ENCODE data around the gene OR52I2. TPM values are rescaled to one million over a fixed set of nuclear protein-coding genes. Genes with fewer than 3 reads are reported as not detected.

OR52I2 gene
- total RNA-seq, 1 donor = not detected

- no peak for DNase-seq (ENCODE audit: low read depth)
- TF ChIP-seq CTCF (IDR thresholded peaks at IDR 0.05; ENCODE audit: insufficient read depth, low read length) = no peak
- no peak overlapping the region for H3K4me3 ChIP-seq (ENCODE audit: low read depth, low read length)
Measured at GRCh38 chr11:4619514-4619913, 38.0 kb downstream of the OR52I2 start.

- H3K4me3 ChIP-seq (ENCODE audit: low read depth, low read length) = no peak overlapping the region
- peak; percentile 73 for DNase-seq (ENCODE audit: low read depth)
- peak; percentile 59 for TF ChIP-seq CTCF (IDR thresholded peaks at IDR 0.05; ENCODE audit: insufficient read depth, low read length)
Measured at GRCh38 chr11:4626207-4627099, 44.9 kb downstream of the OR52I2 start.

GRCh38 chr11:4636136-4636535 lies 54.6 kb downstream of the OR52I2 start:
- H3K4me3 ChIP-seq (ENCODE audit: low read depth, low read length) = no peak overlapping the region
- TF ChIP-seq CTCF (IDR thresholded peaks at IDR 0.05; ENCODE audit: insufficient read depth, low read length) = no peak
- DNase-seq (ENCODE audit: low read depth) = no peak

GRCh38 chr11:4636962-4637661 lies 55.6 kb downstream of the OR52I2 start, which contains the start of gene OR51D1:
OR51D1 (plus strand) TSS chr11:4637477; CDS start chr11:4639791, 2,314 bp downstream.
- peak; percentile 69 for DNase-seq (ENCODE audit: low read depth)
- peak; percentile 90 for TF ChIP-seq CTCF (IDR thresholded peaks at IDR 0.05; ENCODE audit: insufficient read depth, low read length)
- peak within 1 kb of the TSS; percentile 44 for H3K4me3 ChIP-seq (ENCODE audit: low read depth, low read length)

GRCh38 chr11:4637662-4638047 lies 56.1 kb downstream of the OR52I2 start:
- H3K4me3 ChIP-seq (ENCODE audit: low read depth, low read length) = no peak overlapping the region
- no peak for DNase-seq (ENCODE audit: low read depth)
- no peak for TF ChIP-seq CTCF (IDR thresholded peaks at IDR 0.05; ENCODE audit: insufficient read depth, low read length)

GRCh38 chr11:4639931-4640330 lies 58.4 kb downstream of the OR52I2 start:
- H3K4me3 ChIP-seq (ENCODE audit: low read depth, low read length) = no peak overlapping the region
- TF ChIP-seq CTCF (IDR thresholded peaks at IDR 0.05; ENCODE audit: insufficient read depth, low read length) = no peak
- DNase-seq (ENCODE audit: low read depth) = no peak
